ENCODE results near the gene TESPA1. TPM values are rescaled to one million over a fixed set of nuclear protein-coding genes. Genes with fewer than 3 reads are reported as not detected.

Gene TESPA1
- total and polyA plus RNA-seq, 9 of the 15 experiments (the other 6 are each of a cell fraction or from before 2014, with no cell fraction given), result 0.72 to 7.1 (median 2.4) TPM

GRCh38 chr12:54937376-54937775 is 47.2 kb downstream of the TESPA1 start (continued):
- TF ChIP-seq E2F8 (IDR thresholded peaks at IDR 0.05; ENCODE audit: low read depth, partially characterized antibody) (no peak), TEAD2 (tag; IDR thresholded peaks at IDR 0.05) (no peak), MYC (IDR thresholded peaks at IDR 0.05; ENCODE audit: low read depth, low read length) (no peak), MYC (CRISPR knock-in tag; IDR thresholded peaks at IDR 0.05; ENCODE audit: borderline replicate concordance, low read depth) (no peak), MCM7 (IDR thresholded peaks at IDR 0.05) (no peak)

- in situ Hi-C loops (cut with MboI), result no loop called here
- WGBS (ENCODE audit: insufficient coverage, low coverage, missing lambda C conversion rate), result 31% methylated on average over 3 of the region's 3 CpGs
- TF ChIP-seq CHD7 (IDR thresholded peaks at IDR 0.05; ENCODE audit: low read depth, low read length) (no peak), CTBP1 (IDR thresholded peaks at IDR 0.05; ENCODE audit: borderline replicate concordance) (no peak), TCFL5 (CRISPR knock-in tag; conservative IDR thresholded peaks at IDR 0.05) (no peak)
Observed at GRCh38 chr12:54936736-54937135, 47.8 kb downstream of the TESPA1 start.

More at GRCh38 chr12:54936736-54937135, 47.8 kb downstream of the TESPA1 start:
- H2AFZ ChIP-seq (ENCODE audit: low read depth, low read length), result no peak overlapping the region
- CTCF ChIA-PET (ENCODE audit: low intra/inter-chr PET ratio), result no interaction called here
- H3K4me2 ChIP-seq (ENCODE audit: insufficient read depth, low read length), result no peak overlapping the region
- H3K4me3 ChIP-seq, result no peak overlapping the region
- no peaks in the 10 kb centered on the region for H4K20me1 ChIP-seq (replicated peaks; ENCODE audit: control insufficient read depth, insufficient read depth, low read length)
- no peak for ATAC-seq
- no peaks in the 10 kb centered on the region for H3K79me2 ChIP-seq (ENCODE audit: control insufficient read depth, insufficient read depth, low read length)
- no TSS peak for BruUV-seq (replicated peaks)
- intact Hi-C loops (cut with micrococcal nuclease), result no loop called here
- no peaks in the 10 kb centered on the region; the same call in 1 of the 2 replicates for H3K9me3 ChIP-seq (replicated peaks; ENCODE audit: control insufficient read depth, insufficient read depth, low read depth, low read length)
- H3K9me1 ChIP-seq (ENCODE audit: control insufficient read depth, insufficient read depth, low read length), result no peaks in the 10 kb centered on the region
- FAIRE-seq, result no peak
- POLR2A ChIA-PET, result no interaction called here
- H3K4me1 ChIP-seq (replicated peaks in 1 of 2; ENCODE audit: control insufficient read depth in 2 of 2, insufficient read depth in 2 of 2, low read length in 2 of 2), result peaks cover 0 to 27% of the 10 kb centered on the region in 2 experiments; a peak in 3 of 5 replicates
- no peaks in the 10 kb centered on the region for H3K27me3 ChIP-seq (ENCODE audit: control insufficient read depth in 2 of 2, insufficient read depth in 2 of 2, low read length in 2 of 2)
- DNase-seq (ENCODE audit: extremely low read depth in 1 of 4, low spot score in 3 of 4), result no peak
- no peaks in the 10 kb centered on the region for H3K36me3 ChIP-seq (ENCODE audit: control insufficient read depth, insufficient read depth, low read length)
- H3K27ac ChIP-seq (ENCODE audit: extremely low read depth, low read depth, low read length), result no peak overlapping the region
- no peak overlapping the region for H3K9ac ChIP-seq (ENCODE audit: insufficient read depth in 1 of 2, low read depth in 2 of 2, low read length in 2 of 2)
